SK-N-SH (cell line): Measurements from ENCODE around the gene RAPGEF4. TPM values are rescaled to one million over a fixed set of nuclear protein-coding genes. Genes with fewer than 3 reads are reported as not detected.

Source experiments
- CTCF ChIA-PET: fragments of 300-600, 350-600 bp; formaldehyde crosslinking; extraction: SDS; loops from one replicate; lab custom pipeline; 2021; lab: Yijun Ruan, JAX
- POLR2A ChIA-PET: fragments of 350-600 bp; sonication (Branson Sonifier 250); formaldehyde crosslinking; extraction: SDS; loops from one replicate; lab custom pipeline; 2020; ENCODE audit warnings: antibody characterized with exemption, inconsistent platforms; lab: Yijun Ruan, JAX
- DNase-seq: peaks from one replicate; pipeline ENCODE4 v3.0.0; 2012
- H2AFZ ChIP-seq: fragments of 200-600 bp; sonication (generic); 2 replicates; pipeline ENCODE4 v1.8.1; 2016; ENCODE audit warnings: antibody characterized with exemption, mild to moderate bottlenecking, low read depth
- H3F3A ChIP-seq: fragments of 200-600 bp; sonication (generic); replicated peaks from 2 replicates; pipeline ENCODE3; 2016; ENCODE audit warnings: antibody characterized with exemption, mild to moderate bottlenecking; ENCODE audit not compliant: insufficient read depth
- H3K27ac ChIP-seq, 2 experiments: fragments of 200-500 bp in 1 of 2; fragments of 200-600 bp in 1 of 2; sonication (Bioruptor generic) in 1 of 2; sonication (generic), shearing (Covaris generic) in 1 of 2; 2 replicates each; pipeline versions ENCODE4 v1.5.1 to v1.6.1; 2014 to 2016; ENCODE audit warnings: low read depth in 2 of 2, inconsistent platforms in 1 of 2, low read length in 1 of 2, mild to moderate bottlenecking in 1 of 2, mixed read lengths in 1 of 2
- H3K27me3 ChIP-seq: fragments of 200-600 bp; sonication (generic), shearing (Covaris generic); 2 replicates; pipeline ENCODE4 v1.6.1; 2016; ENCODE audit warnings: mixed run types; ENCODE audit not compliant: insufficient read depth
- H3K36me3 ChIP-seq, 2 experiments: fragments of 200-500 bp in 1 of 2; fragments of 200-600 bp in 1 of 2; sonication (Bioruptor generic) in 1 of 2; sonication (generic) in 1 of 2; replicated peaks in 1 of 2; 2 replicates each; pipeline versions ENCODE3 to v1.5.1; 2014 to 2016; ENCODE audit warnings: low read length in 1 of 2, mild to moderate bottlenecking in 1 of 2; ENCODE audit not compliant: insufficient read depth in 2 of 2, control insufficient read depth in 1 of 2
- H3K4me1 ChIP-seq, 2 experiments: fragments of 200-500 bp in 1 of 2; fragments of 200-600 bp in 1 of 2; sonication (Bioruptor generic) in 1 of 2; sonication (generic), shearing (Covaris generic) in 1 of 2; 2 replicates each; pipeline versions ENCODE4 v1.5.1 to v1.6.1; 2014 to 2016; ENCODE audit warnings: low read depth in 1 of 2, low read length in 1 of 2, mixed run types in 1 of 2; ENCODE audit not compliant: insufficient read depth in 2 of 2, control insufficient read depth in 1 of 2
- H3K4me2 ChIP-seq: fragments of 200-600 bp; sonication (generic), shearing (Covaris generic); 2 replicates; pipeline ENCODE4 v1.6.1; 2017; ENCODE audit warnings: mixed run types
- H3K4me3 ChIP-seq, 2 experiments: fragments of 200-500 bp in 1 of 2; fragments of 200-600 bp in 1 of 2; sonication (Bioruptor generic) in 1 of 2; sonication (generic), shearing (Covaris generic) in 1 of 2; 2 replicates each; pipeline versions ENCODE4 v1.5.1 to v1.8.1; 2014 to 2016; ENCODE audit warnings: low read depth in 2 of 2, inconsistent platforms in 1 of 2, low read length in 1 of 2, mild to moderate bottlenecking in 1 of 2, mixed read lengths in 1 of 2, moderate library complexity in 1 of 2
- H3K79me2 ChIP-seq: fragments of 200-600 bp; sonication (generic); 2 replicates; pipeline ENCODE4 v1.8.1; 2017; ENCODE audit warnings: mild to moderate bottlenecking; ENCODE audit not compliant: insufficient read depth
- H3K9ac ChIP-seq: fragments of 200-600 bp; sonication (generic); 2 replicates; pipeline ENCODE4 v1.6.1; 2017; ENCODE audit warnings: mixed run types
- H3K9me2 ChIP-seq: fragments of 200-600 bp; sonication (generic); 2 replicates; pipeline ENCODE4 v1.6.1; 2017; ENCODE audit warnings: mixed run types
- H3K9me3 ChIP-seq: fragments of 200-600 bp; sonication (generic); 2 replicates; pipeline ENCODE4 v1.6.1; 2017; ENCODE audit warnings: mixed run types, mild to moderate bottlenecking, moderate library complexity
- H4K20me1 ChIP-seq: fragments of 200-600 bp; sonication (generic); 2 replicates; pipeline ENCODE4 v1.6.1; 2017; ENCODE audit warnings: mild to moderate bottlenecking, mixed run types; ENCODE audit not compliant: insufficient read depth
- ELF1 ChIP-seq: IDR thresholded peaks from 2 replicates; pipeline ENCODE4 v1.4.0; 2012
- EP300 ChIP-seq, 2 experiments: IDR thresholded peaks; 2 replicates each; pipeline versions ENCODE4 v1.4.0 to v1.6.1; 2012; ENCODE audit warnings: borderline replicate concordance in 1 of 2, low read depth in 1 of 2, low read length in 1 of 2
- GABPA ChIP-seq: IDR thresholded peaks from 2 replicates; pipeline ENCODE4 v1.4.0; 2012; ENCODE audit warnings: low read depth, mild to moderate bottlenecking
- IRF3 ChIP-seq: fragments of 150-350 bp; IDR thresholded peaks from 2 replicates; pipeline ENCODE4 v1.6.1; 2016; ENCODE audit warnings: mild to moderate bottlenecking, low read depth, low read length
- MXI1 ChIP-seq: IDR thresholded peaks from 2 replicates; pipeline ENCODE4 v1.6.1; 2012; ENCODE audit warnings: mild to moderate bottlenecking, low read depth, low read length, improper control_type of control experiment
- PBX3 ChIP-seq: IDR thresholded peaks from 2 replicates; pipeline ENCODE4; 2012
- POLR2AphosphoS5 ChIP-seq: IDR thresholded peaks from 2 replicates; pipeline ENCODE4 v1.6.1; 2012; ENCODE audit warnings: low read depth, low read length
- RAD21 ChIP-seq: IDR thresholded peaks from 2 replicates; pipeline ENCODE4 v1.6.1; 2012; ENCODE audit warnings: mild to moderate bottlenecking, low read length
- RFX5 ChIP-seq: IDR thresholded peaks from 2 replicates; pipeline ENCODE4 v1.6.1; 2012; ENCODE audit warnings: mild to moderate bottlenecking, improper control_type of control experiment, low read length
- TAF1 ChIP-seq: IDR thresholded peaks from 2 replicates; pipeline ENCODE4 v1.6.1; 2012; ENCODE audit warnings: low read depth, mild to moderate bottlenecking, low read length, moderate library complexity, borderline replicate concordance
- TCF12 ChIP-seq: IDR thresholded peaks from 2 replicates; pipeline ENCODE4 v1.4.0; 2012
- USF1 ChIP-seq: IDR thresholded peaks from 2 replicates; pipeline ENCODE4 v1.4.0; 2012; ENCODE audit warnings: low read depth, borderline replicate concordance
- ZBTB33 ChIP-seq: IDR thresholded peaks from 2 replicates; pipeline ENCODE4 v1.4.0; 2012; ENCODE audit warnings: low read depth, borderline replicate concordance
- WGBS: methylation state at CpG from one replicate; pipeline ENCODE4 v1.1.6; 2017; ENCODE audit warnings: low lambda C conversion rate; 5-methylcytosine and 5-hydroxymethylcytosine counted together
- polyA plus RNA-seq, 3 experiments: library from polyadenylated mRNA; depleted of rRNA; stranded (reverse); fragments of >200 nt; gene quantifications; 2 replicates each; pipeline ENCODE4 v1.2.3, GENCODE V29; 2012

Gene RAPGEF4
- polyA plus RNA-seq, 1 of the 3 experiments (the other 2 are of a cell fraction), result 0.30 TPM

- no peaks in the 10 kb centered on the region for H3K79me2 ChIP-seq
- ChIA-PET CTCF (no interaction called here), POLR2A (no interaction called here)
- H3K27me3 ChIP-seq, result no peaks in the 10 kb centered on the region
- no peaks in the 10 kb centered on the region for H3K36me3 ChIP-seq
- no peak overlapping the region for H3K27ac ChIP-seq
- H3K9me3 ChIP-seq, result no peaks in the 10 kb centered on the region
- H4K20me1 ChIP-seq, result no peaks in the 10 kb centered on the region
- WGBS, result 60% methylated on average over 4 of the region's 4 CpGs
- DNase-seq, result no peak
- no peak overlapping the region for H3K4me2 ChIP-seq
- H3F3A ChIP-seq, result no peaks in the 10 kb centered on the region
- no peak overlapping the region for H2AFZ ChIP-seq
- H3K9ac ChIP-seq, result no peak overlapping the region
- TF ChIP-seq PBX3 (no peak), GABPA (no peak), TAF1 (no peak), EP300 (IDR thresholded peaks at IDR 0.05; ENCODE audit: borderline replicate concordance in 1 of 2, low read depth in 1 of 2, low read length in 1 of 2) (no peak), ZBTB33 (no peak), ELF1 (no peak), IRF3 (no peak), TCF12 (no peak)
- H3K9me2 ChIP-seq, result no peaks in the 10 kb centered on the region
- H3K4me1 ChIP-seq, result no peaks in the 10 kb centered on the region
- no peak overlapping the region for H3K4me3 ChIP-seq
These were observed 25.7 kb downstream of the RAPGEF4 start for GRCh38 chr2:172761306-172761705.

GRCh38 chr2:172762574-172762973, 26.9 kb downstream of the RAPGEF4 start:
- TF ChIP-seq MXI1 (no peak), RFX5 (no peak), POLR2AphosphoS5 (no peak), PBX3 (no peak), TAF1 (no peak), RAD21 (no peak), USF1 (no peak)
- whole genome bisulfite sequencing, result 41% methylated on average over 2 of the region's 2 CpGs
- Histone ChIP-seq H3K27ac (no peak overlapping the region), H3K9ac (no peak overlapping the region), H3K9me3 (no peaks in the 10 kb centered on the region), H3K36me3 (no peaks in the 10 kb centered on the region), H3K27me3 (no peaks in the 10 kb centered on the region), H3K4me2 (no peak overlapping the region), H3K4me1 (no peaks in the 10 kb centered on the region), H4K20me1 (no peaks in the 10 kb centered on the region), H3K79me2 (no peaks in the 10 kb centered on the region), H3K4me3 (no peak overlapping the region), H2AFZ (no peak overlapping the region), H3F3A (no peaks in the 10 kb centered on the region), H3K9me2 (no peaks in the 10 kb centered on the region)
- ChIA-PET CTCF (no interaction called here), POLR2A (no interaction called here)
- no peak for DNase-seq
